ENCODE data around the gene NELFE.

Gene NELFE

GRCh38 chr6:31972709-31973350 lies 14.1 kb upstream of the NELFE start:
- no peak for DNase-seq (ENCODE audit: low spot score)

- DNase-seq (ENCODE audit: low spot score), result peak; percentile 97
These were observed 13.4 kb upstream of the NELFE start, which contains the start of gene DXO for GRCh38 chr6:31971993-31972708. TSS of gene DXO (minus strand) at chr6:31972138. CDS start at chr6:31971675, 463 bp downstream.

DNA sequence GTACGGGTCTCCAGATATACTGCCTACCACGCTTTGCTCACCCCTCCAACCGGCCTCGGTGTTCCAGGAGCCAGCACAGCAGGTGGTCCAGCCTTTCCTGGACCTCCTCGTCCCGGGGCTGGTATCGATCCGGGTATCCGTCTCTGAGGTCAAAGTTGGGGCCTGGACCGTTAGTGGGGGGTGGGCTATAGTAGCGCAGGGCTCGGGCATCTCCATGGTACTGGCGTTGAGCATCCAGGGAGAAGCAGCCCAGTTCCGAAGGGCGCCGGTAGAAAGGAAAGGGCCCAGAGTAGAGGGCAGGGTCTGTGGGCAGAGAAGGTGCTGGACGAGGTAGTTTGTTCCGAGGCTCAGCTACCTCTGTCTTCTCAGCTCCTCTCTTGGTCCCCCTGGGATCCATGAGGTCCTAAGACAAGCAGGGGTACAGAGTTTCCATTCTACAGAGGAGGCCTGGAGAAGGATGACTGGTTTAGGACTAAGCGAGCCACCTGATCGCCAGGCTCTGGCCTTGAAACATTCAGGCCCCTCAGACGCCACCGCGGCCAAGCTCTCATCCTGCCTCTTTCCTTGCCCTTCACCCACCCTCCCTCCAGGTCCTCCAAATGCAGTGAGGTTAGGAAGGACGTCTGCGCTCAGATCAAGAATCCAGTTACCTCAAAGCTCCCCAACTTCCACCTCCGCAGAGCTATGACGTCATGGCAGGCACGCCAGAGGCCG lies 12.7 kb upstream of the NELFE start:
- peak; percentile 47 for DNase-seq (ENCODE audit: low spot score)

DNA sequence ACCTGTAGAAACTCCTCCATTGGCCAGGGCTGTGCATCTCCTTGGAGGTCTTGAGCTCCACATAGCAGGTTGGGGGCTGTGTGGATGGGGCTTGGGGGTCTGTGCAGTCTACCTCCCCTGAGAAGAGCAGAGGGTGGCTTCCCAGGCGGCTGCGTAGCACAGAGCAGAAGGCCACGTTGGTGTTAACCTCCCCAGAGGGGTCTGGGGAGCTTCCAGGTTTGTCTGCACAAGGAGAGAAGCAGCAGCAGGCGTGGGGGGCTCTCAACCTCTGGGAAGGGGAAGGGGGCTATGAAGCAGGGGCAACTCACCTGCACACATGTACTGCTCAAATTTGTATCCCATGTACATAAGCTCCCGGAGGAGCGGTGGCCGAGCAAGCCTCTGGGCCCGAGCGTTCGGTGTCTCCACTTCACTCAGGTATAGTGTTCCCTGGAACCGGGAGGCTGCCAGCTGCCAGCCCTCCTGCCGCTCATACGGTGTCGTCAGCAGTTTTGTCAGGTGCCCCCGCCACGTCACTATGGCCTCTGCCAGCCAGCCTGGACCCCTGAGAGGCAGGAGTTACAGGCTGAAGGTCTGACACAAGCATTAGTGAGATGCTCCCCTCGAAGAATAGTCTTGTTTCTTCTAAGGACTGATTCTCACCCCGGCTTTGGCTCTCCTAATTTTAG lies 12.0 kb upstream of the NELFE start:
- DNase-seq (ENCODE audit: low spot score), result no peak

- DNase-seq (ENCODE audit: low spot score), result no peak
These were observed 11.2 kb upstream of the NELFE start for GRCh38 chr6:31969712-31970603.

DNA sequence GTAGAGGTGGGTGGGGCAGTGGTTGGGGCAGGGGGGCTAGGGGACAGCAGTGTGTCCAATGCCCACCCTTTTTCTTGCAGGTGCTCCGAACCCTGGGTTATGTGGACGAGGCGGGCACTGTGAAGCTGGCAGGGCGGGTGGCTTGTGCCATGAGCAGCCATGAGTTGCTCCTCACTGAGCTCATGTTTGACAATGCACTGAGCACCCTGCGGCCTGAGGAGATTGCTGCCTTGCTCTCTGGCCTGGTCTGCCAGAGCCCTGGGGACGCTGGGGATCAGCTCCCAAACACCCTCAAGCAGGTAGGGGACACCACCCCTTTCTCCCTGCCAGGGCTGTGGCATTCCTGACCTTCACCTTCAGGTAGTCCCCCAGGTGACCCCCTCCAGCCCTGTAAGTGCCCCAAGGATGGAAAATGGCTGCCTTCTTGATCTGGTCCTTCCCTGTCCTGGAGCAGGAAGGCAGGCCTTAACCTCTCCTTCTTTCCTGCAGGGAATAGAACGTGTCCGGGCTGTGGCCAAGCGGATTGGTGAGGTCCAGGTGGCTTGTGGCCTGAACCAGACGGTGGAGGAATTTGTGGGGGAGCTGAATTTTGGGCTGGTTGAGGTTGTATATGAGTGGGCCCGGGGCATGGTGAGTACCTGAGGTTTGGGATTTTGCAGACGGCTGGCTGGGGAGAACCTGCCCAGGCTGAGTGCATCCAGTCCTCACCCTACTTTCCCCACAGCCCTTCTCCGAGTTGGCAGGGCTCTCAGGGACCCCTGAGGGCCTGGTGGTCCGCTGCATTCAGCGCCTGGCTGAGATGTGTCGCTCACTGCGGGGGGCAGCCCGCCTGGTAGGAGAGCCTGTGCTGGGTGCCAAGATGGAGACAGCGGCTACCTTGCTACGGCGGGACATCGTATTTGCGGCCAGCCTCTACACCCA lies 10.3 kb upstream of the NELFE start:
- DNase-seq (ENCODE audit: low spot score), result no peak

- no peak for DNase-seq (ENCODE audit: low spot score)
These were observed 9.6 kb upstream of the NELFE start for GRCh38 chr6:31968326-31968725.

DNA sequence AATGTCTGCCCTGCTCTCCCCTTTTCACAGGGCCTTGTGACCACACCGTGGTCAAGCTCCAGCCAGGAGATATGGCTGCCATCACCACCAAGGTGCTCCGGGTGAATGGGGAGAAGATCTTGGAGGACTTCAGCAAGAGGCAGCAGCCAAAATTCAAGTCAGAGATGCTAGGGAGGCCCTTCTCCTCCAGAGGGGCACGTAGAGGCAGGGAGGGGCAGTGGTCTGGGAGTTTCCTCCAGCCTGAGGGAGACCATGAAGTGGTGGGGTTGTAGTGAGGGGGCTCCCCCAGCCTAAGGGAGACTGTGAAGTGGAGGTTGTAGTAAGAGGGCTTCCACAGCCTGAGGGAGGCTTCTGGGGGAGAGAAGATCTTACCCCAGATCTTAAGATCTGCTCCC lies 9.2 kb upstream of the NELFE start:
- no peak for DNase-seq (ENCODE audit: low spot score)

GRCh38 chr6:31966997-31967925 lies 8.5 kb upstream of the NELFE start:
- DNase-seq (ENCODE audit: low spot score), result no peak

DNA sequence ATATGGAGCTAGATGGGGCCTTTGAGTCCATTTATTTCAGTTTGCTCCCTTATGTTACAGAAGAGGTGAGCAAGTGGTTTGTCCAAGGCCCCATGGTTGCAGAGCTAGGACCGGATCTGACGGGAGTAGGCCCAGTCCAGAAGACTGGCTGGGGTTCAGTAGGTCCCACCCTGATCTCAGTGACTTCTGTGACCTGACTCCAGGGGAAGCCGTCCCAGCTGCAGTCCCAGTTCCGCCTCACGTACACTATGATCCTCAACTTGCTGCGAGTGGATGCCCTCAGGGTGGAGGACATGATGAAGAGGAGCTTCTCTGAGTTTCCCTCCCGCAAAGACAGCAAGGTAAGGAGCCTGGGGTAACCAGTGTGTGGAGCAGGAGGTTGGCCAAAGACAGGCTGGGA lies 7.7 kb upstream of the NELFE start:
- no peak for DNase-seq (ENCODE audit: low spot score)

DNA sequence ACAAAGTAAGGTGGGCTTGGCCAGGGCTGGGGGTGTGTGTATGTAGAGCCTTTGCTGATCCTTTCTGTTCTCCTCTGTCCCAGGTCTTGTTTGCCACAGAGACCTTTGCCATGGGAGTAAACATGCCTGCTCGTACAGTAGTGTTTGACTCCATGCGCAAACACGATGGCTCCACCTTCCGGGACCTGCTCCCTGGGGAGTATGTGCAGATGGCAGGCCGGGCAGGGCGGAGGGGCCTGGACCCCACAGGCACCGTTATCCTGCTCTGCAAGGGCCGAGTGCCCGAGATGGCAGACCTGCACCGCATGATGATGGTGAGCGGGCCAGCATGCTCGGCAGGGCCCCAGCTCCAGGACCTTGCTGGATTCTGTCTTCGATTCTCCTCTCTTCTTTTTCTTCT lies 6.9 kb upstream of the NELFE start:
- DNase-seq (ENCODE audit: low spot score), result no peak

GRCh38 chr6:31963921-31964320 lies 5.2 kb upstream of the NELFE start:
- no peak for DNase-seq (ENCODE audit: low spot score)

GRCh38 chr6:31961616-31962015 lies 2.8 kb upstream of the NELFE start:
- DNase-seq (ENCODE audit: low spot score), result no peak

GRCh38 chr6:31958412-31958740 lies 395 bp downstream of the NELFE start:
- no peak for DNase-seq (ENCODE audit: low spot score)

GRCh38 chr6:31956796-31957195 lies 2.0 kb downstream of the NELFE start:
- no peak for DNase-seq (ENCODE audit: low spot score)

DNA sequence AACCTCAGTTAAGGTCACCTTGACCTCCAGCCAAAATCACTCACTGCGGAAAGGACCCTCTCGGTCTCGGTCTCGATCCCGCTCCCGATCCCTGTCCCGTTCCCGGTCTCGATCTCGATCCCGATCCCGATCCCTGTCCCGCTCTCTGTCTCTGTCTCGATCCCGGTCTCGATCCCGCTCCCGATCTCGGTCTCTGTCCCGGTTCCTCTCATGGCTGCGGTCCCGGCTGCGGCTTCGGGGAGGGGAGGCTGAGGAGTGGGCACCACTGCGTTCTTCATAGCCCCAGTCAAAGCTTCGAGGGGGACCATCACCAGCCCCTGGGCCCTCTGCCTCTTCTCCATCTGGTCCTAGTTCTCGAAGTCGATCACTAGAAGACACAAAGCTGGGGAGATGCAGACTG lies 4.3 kb downstream of the NELFE start:
- DNase-seq (ENCODE audit: low spot score), result no peak

DNA sequence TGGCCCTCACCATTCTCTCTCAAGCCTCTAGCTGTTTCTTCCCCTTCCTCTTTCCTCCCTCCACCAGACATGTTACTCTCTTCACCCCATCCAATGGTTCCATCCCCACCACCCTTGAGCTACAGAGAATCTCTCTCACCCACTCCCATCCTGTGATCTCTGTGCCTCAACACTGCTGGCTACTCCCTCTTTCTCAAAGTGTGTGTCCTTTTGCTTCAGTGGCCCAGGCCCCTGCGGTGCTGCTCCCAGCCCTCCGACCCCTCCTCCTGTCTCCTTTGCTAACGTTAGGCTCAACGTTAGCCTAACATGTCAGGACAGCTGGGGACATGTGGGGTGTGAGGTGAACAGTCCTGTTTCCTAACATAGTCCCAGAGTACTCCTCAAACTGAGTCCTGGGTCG lies 5.9 kb downstream of the NELFE start:
- DNase-seq (ENCODE audit: low spot score), result no peak

- peak; percentile 63 for DNase-seq (ENCODE audit: low spot score)
These were observed 6.5 kb downstream of the NELFE start for GRCh38 chr6:31952140-31952805.

Data from D341Med (cell line).